WTC11 (cell line): Measurements from ENCODE around the gene MTRF1.

Source experiments
- CTCF ChIP-seq: fragments of 200-600 bp; IDR thresholded peaks from 2 replicates; pipeline ENCODE4 v1.8.0; 2022; ENCODE audit warnings: antibody characterized with exemption
- SP1 ChIP-seq: sonication (generic); formaldehyde crosslinking; conservative IDR thresholded peaks from 2 replicates; pipeline ENCODE4 v1.8.1; 2022; ENCODE audit warnings: missing genetic modification reagents

- no peak for TF ChIP-seq CTCF
- TF ChIP-seq SP1 (CRISPR knock-in tag), result no peak
These were observed 43.0 kb downstream of the MTRF1 start for GRCh38 chr13:41220401-41220800.
